Ovary (tissue), 9 donors: ENCODE measurements around the gene HK2. TPM values are rescaled to one million over a fixed set of nuclear protein-coding genes. Genes with fewer than 3 reads are reported as not detected.

Experiments
- DNase-seq, 5 donors: peaks; one replicate each; pipeline ENCODE4 v3.0.0-alpha.2; 2019 to 2020
- H3K27ac ChIP-seq, 2 donors: fragments of 200-600 bp; one replicate each; pipeline versions ENCODE4 v1.5.1 to v1.8.0; 2019 to 2022
- H3K27me3 ChIP-seq: fragments of 200-600 bp; one replicate; pipeline ENCODE4 v1.8.0; 2022
- H3K36me3 ChIP-seq: fragments of 200-600 bp; sonication (generic); one replicate; pipeline ENCODE4 v1.5.1; 2019
- H3K4me1 ChIP-seq: one replicate; pipeline ENCODE4 v1.8.1; 2013; ENCODE audit warnings: mild to moderate bottlenecking, moderate library complexity; ENCODE audit not compliant: insufficient read depth
- H3K4me3 ChIP-seq: fragments of 200-600 bp; sonication (generic); one replicate; pipeline ENCODE4 v1.5.1; 2017
- H3K9me3 ChIP-seq, 2 donors: fragments of 200-600 bp in 1 of 2; sonication (generic) in 1 of 2; one replicate each; pipeline versions ENCODE4 v1.5.1 to v1.8.1; 2013 to 2019; ENCODE audit warnings: mild to moderate bottlenecking in 1 of 2, moderate library complexity in 1 of 2
- EP300 ChIP-seq: sonication (generic); formaldehyde crosslinking; IDR thresholded peaks from one replicate; pipeline ENCODE4 v1.6.1; 2017; ENCODE audit warnings: antibody characterized with exemption
- POLR2A ChIP-seq: fragments of 450-650 bp; IDR thresholded peaks from one replicate; pipeline ENCODE4 v1.6.1; 2017; ENCODE audit warnings: antibody characterized with exemption, mild to moderate bottlenecking, moderate library complexity
- WGBS, 3 donors: extraction: QIAGEN DNeasy Blood & Tissue Kit in 1 of 3; methylation state at CpG; one replicate each; pipeline versions ENCODE4 v1.1.5 to v1.1.7; 2013 to 2017; 5-methylcytosine and 5-hydroxymethylcytosine counted together
- intact Hi-C, 4 donors: fragments of 100-400 bp; cut with DNase I; formaldehyde crosslinking; loops; one replicate each; pipeline versions ENCODE4 v1.11.0 to v1.15.1; 2022 to 2023
- polyA plus RNA-seq, 2 donors: library from polyadenylated mRNA; stranded (reverse); fragments of 200-250 nt in 1 of 2; fragments of 350-450 nt in 1 of 2; fragmentation: Illumina TruSeq in 1 of 2; extraction: RNeasy Lipid Tissue Mini Kit (QIAGEN cat#74804) in 1 of 2; gene quantifications; one replicate each; pipeline ENCODE4 v1.2.3, GENCODE V29; 2013 to 2014
- total RNA-seq, 7 donors: library from RNA; depleted of rRNA in 2 of 7; stranded (reverse); fragments of >200 nt in 2 of 7; fragmentation: NEBNext Ultra II Directional in 3 of 7; extraction: Animal tissue kit (Norgen Biotek cat#: 25700) in 3 of 7; gene quantifications; one replicate each; pipeline versions ENCODE4 v1.1.0 to v1.2.4, GENCODE V29; 2016 to 2023
- TF ChIP-seq, protein P1 (sequence below), 3 donors: fragments of 450-650 bp in 2 of 3; fragments of 200-600 bp in 1 of 3; IDR thresholded peaks; one replicate each; pipeline versions ENCODE4 v1.5.1 to v1.8.0; 2016 to 2022; ENCODE audit warnings: antibody characterized with exemption in 3 of 3, mild to moderate bottlenecking in 1 of 3
- donor health status: DM: no; HTN: no; CAD: no; lungs with moderate emphysema.
- donor health status: DM: no; HTN: no; CAD: no.
- donor health status: Bipolar disorder and iron deficiency.
- donor health status: DM: yes; HTN: yes; CAD: no.
- donor health status: DM: no; HTN: no; CAD: no.
- donor health status: DM: yes; HTN: yes; CAD: no.

HK2 gene
- total and polyA plus RNA-seq, 9 donors: 11.8 to 46.7 (median 28.9) TPM

DNA sequence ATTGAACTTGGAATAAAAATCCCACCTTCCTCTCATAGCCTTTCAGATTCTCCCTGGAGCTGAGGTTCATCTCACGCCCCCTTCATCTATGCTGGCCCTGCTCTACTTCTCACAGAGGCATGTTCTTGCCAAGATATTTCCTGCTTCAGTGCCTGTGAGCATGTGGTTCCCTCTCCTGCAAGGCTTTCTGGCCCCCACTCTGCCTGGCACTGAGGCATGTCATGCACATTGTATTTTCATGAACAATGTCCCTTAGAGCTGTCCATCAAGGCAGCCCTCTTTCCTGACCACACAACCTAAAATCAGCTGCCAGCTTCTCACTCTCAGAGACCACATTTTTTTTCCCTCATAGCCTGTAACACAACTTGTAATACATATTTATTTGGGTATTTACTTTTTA, 18.0 kb upstream of the HK2 start:
- 85 to 91% (median 89%) methylated on average over 1 of the region's 1 CpG for WGBS, 3 donors
- no peak overlapping the region for H3K27ac ChIP-seq
- H3K4me1 ChIP-seq: no peaks in the 10 kb centered on the region
- H3K27me3 ChIP-seq: no peaks in the 10 kb centered on the region
- intact Hi-C loops: no loop called here
- TF ChIP-seq POLR2A: no peak
- TF ChIP-seq EP300: no peak
- TF ChIP-seq, protein P1, sequence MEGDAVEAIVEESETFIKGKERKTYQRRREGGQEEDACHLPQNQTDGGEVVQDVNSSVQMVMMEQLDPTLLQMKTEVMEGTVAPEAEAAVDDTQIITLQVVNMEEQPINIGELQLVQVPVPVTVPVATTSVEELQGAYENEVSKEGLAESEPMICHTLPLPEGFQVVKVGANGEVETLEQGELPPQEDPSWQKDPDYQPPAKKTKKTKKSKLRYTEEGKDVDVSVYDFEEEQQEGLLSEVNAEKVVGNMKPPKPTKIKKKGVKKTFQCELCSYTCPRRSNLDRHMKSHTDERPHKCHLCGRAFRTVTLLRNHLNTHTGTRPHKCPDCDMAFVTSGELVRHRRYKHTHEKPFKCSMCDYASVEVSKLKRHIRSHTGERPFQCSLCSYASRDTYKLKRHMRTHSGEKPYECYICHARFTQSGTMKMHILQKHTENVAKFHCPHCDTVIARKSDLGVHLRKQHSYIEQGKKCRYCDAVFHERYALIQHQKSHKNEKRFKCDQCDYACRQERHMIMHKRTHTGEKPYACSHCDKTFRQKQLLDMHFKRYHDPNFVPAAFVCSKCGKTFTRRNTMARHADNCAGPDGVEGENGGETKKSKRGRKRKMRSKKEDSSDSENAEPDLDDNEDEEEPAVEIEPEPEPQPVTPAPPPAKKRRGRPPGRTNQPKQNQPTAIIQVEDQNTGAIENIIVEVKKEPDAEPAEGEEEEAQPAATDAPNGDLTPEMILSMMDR (IDR thresholded peaks at IDR 0.05): no peak
- no peaks in the 10 kb centered on the region for H3K36me3 ChIP-seq
- H3K4me3 ChIP-seq: no peak overlapping the region
- H3K9me3 ChIP-seq: no peaks in the 10 kb centered on the region
- no peak for DNase-seq

DNA sequence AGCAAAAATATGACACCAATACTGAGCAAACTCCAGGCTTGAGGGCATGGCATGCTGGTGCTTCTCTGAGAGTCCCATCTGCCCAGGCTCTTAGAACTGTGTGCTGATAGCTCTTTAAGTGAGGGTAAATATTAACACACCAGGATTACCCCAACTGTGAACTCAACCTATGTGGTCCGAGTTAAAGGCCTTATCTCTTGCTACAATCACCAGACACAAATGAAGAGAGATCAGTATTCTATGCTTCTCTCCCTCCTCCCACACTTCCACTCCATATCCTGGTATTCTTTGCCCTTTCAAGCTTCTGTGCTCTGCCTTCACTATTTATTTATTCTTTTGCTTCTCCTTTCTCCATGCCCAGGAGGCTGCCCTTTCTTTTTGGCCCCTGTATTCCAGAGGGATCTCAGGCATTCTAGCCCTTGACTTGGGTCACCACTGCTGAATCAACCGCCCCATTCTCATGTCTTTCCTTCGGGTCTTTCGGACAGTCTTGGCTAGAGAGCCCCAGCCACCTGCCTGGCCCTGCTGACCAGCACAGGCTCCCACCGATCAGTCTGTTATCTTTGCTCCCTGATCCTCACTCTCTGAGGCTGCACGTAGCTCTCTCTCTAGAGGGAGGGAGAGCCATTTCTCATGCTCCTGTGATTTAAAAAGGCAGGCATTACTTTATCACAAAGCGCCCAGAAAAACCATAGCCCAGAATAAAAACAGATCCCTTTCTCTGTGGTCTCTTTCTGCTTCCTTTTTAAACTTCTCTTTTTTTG, 17.2 kb upstream of the HK2 start:
- intact Hi-C loops: no loop called here
- WGBS, 3 donors: 23 to 32% (median 31%) methylated on average over 7 of the region's 7 CpGs
- no peak for DNase-seq
- H3K4me3 ChIP-seq: no peak overlapping the region
- peaks cover 2% of the 10 kb centered on the region for H3K4me1 ChIP-seq
- no peaks in the 10 kb centered on the region for H3K36me3 ChIP-seq
- H3K9me3 ChIP-seq: no peaks in the 10 kb centered on the region
- H3K27ac ChIP-seq: no peak overlapping the region
- TF ChIP-seq POLR2A: no peak
- TF ChIP-seq EP300: no peak
- TF ChIP-seq, protein P1 (IDR thresholded peaks at IDR 0.05): no peak
- no peaks in the 10 kb centered on the region for H3K27me3 ChIP-seq

DNA sequence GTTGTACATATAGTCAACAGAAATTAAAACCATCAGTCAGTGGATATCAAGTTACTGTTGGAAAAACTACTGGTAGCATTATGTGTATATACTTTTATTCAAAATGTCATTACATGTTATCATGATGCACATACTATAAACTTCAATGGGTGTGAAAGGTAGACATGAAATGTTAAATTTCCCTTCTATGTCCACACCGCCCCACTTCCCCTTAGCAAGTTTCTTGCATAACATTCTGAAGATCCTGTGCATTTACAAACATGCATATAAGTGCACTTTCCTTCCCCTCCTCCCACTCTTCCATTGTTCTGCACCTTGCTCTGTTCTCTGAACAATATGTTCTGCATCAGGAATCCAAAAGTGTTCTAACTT, 16.6 kb upstream of the HK2 start:
- Histone ChIP-seq H3K27me3 (no peaks in the 10 kb centered on the region), H3K27ac (no peak overlapping the region), H3K36me3 (no peaks in the 10 kb centered on the region), H3K4me3 (no peak overlapping the region), H3K4me1 (peaks cover 3% of the 10 kb centered on the region), H3K9me3 (no peaks in the 10 kb centered on the region)
- DNase-seq: no peak
- WGBS, 3 donors: 91 to 95% (median 93%) methylated on average over 1 of the region's 1 CpG
- TF ChIP-seq, protein P1 (IDR thresholded peaks at IDR 0.05): no peak
- no peak for TF ChIP-seq POLR2A
- no peak for TF ChIP-seq EP300
- intact Hi-C loops: no loop called here

DNA sequence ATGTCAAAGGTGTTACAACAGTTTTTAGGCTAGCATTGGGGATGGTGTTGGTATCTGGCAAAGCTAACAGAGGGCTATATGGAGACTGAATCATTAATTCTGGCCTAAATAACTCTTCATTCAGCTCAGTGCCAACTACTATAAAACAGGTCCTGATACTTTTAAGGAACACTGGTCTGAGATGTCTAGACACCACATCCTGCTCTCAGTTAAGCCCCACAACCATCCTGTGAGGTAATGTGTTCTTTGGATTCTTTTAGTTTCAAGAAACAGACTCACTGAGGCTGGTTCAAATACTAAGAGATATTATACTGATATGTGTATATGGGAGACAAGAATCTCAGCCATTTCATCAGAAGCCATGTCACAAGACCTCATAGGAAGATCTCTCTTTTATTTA, 14.2 kb upstream of the HK2 start:
- DNase-seq: no peak
- TF ChIP-seq POLR2A (no peak), EP300 (no peak)
- TF ChIP-seq, protein P1 (IDR thresholded peaks at IDR 0.05): no peak
- Histone ChIP-seq H3K4me1 (peaks cover 10% of the 10 kb centered on the region), H3K27ac (no peak overlapping the region), H3K27me3 (no peaks in the 10 kb centered on the region), H3K4me3 (no peak overlapping the region), H3K36me3 (no peaks in the 10 kb centered on the region), H3K9me3 (no peaks in the 10 kb centered on the region)
- intact Hi-C loops: no loop called here
